ENCODE measurements around the gene GDPD4.
A peak's percentile ranks its signal among the peaks of the same experiment; 100 is the strongest.

- TF ChIP-seq CTCF (IDR thresholded peaks at IDR 0.05) (0 out of 2 replicates have a peak, but pooled peaks have one; percentile 6), REST (IDR thresholded peaks at IDR 0.05; ENCODE audit: insufficient read depth in 1 of 2, low read depth in 2 of 2, low read length in 1 of 2) (no peak), POLR2AphosphoS5 (IDR thresholded peaks at IDR 0.05; ENCODE audit: low read depth, low read length) (no peak), SIN3A (IDR thresholded peaks at IDR 0.05; ENCODE audit: borderline replicate concordance, insufficient read depth, low read depth, low read length) (no peak), TCF7L2 (IDR thresholded peaks at IDR 0.05; ENCODE audit: low read depth, low read length) (no peak)
Observed at GRCh38 chr11:77283101-77283500, 18.4 kb downstream of the GDPD4 start.
